Measurements from ENCODE around the gene OPTC.

The OPTC gene

DNA sequence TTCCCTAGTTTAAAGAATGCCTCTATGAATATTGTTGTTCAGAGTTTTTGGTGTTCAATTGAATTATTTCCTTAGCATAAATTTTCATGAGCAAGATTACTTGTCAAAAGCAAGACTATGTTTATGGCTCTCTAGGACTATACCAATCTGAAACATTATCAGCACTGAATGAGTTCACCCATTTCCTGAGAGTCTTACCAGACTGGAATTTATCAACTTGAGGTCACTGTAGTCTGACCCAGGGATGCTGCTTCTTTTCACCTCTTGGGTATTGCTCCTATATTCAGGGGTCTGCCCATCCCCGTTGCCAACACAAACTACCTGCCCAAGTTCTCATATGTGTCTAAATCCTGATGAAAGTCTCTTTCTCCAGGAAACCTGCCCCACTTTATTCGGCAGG lies 42.6 kb downstream of the OPTC start:
- no peak for DNase-seq (ENCODE audit: low read depth in 2 of 2)

DNA sequence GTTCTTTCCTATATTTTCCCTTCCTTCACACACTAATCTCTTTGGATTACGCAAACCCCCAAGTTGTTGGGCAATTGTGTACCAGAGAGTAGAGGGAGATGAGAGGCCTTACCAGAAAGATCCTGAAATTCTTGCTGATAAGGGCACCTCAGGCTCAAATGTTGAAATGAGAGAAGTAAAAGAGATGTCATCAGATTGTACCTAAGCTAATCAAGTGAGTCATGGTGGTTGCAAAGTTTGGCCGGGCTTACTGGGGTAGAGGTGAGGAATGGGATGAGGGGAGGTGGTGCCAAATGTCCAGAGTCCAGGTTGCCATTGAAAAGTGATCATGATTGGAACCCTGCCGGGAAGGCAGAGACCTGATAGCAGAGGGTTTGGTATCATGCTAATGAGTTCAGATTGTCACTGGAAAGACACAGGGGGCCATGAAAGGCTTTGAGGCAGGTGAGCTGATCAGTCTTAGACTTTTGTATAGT lies 43.1 kb downstream of the OPTC start:
- DNase-seq (ENCODE audit: low read depth in 2 of 2): no peak

DNA sequence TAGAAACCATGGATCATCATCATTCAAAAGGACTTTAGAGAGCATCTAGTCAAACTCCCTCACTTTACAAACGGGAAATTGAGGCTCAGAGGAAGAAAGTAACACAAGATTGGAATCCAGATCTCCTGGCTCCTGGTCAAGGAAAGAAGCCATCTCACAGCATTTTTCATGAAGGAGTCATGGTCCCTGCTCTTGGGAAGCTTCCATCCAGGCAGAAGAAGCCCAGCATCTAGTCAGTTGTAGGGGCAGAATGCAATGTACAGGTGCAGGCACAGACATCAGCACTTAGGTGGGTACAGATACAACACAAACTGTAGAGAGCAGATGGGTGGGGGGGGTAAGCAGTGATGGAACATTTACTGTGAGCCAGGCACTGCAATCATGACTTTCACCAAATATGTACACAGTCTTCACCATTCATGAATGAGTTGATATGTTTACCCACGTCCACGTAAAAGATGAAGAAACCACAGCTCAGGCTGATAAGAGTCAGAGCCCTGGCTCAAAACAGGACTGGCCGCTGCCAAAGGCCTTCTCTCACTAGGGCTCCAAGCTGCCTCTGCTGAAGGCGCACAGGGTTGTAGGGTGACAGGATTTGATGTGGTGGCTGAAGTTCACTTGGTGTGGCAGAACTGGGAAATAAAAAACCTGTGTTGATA lies 44.0 kb downstream of the OPTC start:
- no peak for DNase-seq (ENCODE audit: low read depth in 2 of 2)

DNA sequence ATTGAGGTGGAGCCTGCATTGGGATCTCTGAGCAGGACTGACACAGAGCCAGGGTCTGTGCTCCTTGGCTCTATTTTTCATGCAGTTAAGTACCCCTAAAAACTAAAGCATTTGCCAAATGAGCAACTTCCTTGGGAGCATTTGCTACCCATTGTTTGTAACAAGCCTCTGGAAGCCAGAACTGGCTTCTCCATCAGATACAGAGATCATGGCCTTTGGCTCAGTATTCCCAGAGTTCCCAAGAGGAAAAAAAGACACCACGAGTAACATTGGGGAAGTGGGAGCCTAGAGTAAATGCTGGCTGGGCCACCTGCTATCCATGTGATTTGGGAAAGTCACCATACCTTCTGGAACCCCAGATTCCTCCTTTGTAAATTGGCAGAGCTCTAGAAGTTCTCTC lies 44.8 kb downstream of the OPTC start:
- no peak for DNase-seq (ENCODE audit: low read depth in 2 of 2)

DNA sequence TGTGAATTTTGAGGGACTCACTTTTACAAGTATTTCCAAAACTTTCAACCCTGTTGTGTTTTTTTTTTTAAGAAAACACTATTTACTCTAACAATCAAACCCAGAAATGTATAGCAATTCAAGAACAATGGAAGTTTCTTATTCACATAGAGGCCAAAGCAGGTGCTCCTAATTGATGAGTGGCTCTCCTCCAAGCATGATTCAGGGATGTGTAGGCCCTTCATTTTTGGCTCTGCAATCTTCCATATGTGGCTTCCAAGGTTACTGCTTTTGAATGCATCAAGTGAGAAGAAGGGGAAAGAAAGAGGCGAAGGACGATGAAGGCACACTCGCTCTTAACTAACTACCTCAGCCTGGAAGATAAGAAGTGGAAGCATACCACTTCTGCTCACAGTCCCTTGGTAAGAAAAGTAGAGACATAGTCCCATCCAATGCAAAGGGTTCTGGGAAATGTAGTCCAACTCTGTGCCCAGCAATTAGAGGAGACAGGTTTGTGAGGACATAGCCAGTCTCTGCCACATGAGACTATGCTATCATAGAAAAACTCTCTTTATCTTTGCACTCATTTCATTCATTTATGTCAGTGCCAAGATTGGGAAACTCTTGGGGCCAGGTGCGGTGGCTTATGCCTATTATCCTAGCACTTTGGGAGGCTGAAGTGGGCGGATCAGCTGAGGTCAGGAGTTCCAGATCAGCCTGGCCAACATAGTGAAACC lies 46.0 kb downstream of the OPTC start:
- no peak for DNase-seq (ENCODE audit: low read depth in 2 of 2)

DNA sequence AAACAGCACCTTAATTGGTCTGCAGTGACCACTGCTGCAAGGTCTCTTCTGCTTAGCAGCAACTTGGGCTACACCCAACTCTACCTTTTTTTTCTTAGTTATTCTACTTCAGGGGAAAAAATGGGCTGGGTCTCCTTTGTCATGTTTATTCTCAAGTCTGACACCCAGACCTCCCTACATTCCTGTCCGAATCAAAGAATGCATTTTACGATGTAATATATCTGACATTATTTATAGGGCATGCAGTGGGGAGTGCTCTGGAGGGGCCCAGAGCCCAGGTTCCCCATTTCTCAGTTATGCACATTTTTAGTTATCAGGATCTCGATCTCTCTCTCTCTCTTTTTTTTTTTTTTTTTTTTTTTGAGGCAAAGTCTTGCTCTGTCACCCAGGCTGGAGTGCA lies 50.5 kb downstream of the OPTC start:
- DNase-seq (ENCODE audit: low read depth in 2 of 2): no peak

DNA sequence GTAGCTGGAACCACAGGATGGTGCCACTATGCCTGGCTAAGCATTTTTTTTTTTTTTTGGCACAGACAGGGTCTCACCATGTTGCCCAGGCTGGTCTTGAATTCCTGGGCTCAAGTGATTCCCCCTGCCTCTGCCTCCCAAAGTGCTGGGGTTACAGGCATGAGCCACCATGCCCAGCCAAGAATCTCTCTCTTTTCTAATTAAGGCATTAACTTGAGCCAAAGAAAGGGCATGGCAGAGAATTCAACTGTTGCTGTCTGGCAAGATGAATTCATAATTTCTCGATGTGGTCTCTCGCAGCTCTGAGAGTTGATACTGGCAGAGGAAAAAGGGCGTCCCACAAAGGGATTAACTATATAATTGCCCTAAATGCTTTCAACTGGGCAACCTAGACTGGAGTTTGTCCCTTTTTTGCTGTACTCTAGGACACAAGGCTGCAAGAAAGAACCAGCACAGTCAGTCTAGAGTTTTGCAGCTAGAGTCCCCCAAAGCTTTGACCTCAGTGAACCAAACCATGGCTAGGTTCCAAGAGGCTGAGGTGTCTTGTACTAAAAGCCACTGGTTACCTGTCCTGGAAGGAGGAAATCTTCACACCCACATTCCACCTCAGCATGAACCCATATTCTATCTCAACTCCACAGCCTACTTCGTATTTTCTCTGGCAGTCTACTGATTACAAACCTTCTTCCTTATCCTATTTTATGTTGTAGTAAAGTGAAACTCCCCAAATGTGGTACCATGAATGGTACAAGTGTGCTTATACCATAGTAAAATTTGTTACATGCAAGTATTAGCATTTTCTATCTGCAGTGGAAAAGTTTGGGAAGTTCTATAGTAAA lies 51.2 kb downstream of the OPTC start:
- DNase-seq (ENCODE audit: low read depth in 2 of 2): no peak

DNA sequence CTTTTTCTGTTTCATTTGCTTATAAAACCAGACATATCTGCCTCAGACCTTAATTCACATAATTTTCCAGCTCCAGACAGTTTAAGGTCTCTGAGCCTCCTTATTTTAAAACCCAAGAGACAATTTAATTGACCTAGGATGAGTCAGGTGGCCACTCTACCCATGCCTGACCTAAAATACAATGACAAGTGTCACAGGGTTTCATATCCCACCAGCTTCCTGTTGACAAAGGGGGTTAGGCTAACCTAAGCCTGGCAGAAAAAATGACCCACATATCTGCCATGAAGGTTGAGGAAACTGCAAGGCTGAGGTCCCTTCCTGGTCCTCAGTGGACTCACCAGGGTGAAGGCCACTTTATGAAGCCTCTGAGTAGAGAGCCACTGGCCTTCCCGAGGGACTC lies 52.3 kb downstream of the OPTC start:
- DNase-seq (ENCODE audit: low read depth in 2 of 2): no peak

DNA sequence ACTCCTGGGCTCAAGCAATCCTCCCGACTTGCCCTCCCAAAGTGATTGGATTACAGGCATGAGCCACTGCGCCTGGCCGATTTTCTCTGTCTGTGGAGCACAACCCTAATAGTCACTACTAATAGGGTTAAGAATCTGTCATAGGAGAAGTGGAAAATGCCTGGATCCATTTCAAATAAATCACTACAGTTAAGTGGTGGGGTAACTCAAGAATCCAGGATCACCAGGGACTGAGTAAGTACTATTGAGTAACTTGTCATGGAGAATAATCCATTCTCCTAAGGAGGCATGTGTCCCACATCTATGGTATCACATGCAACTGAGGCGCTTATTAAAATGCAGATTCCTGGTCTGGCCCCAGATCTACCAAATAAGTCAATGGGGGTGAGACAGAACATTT lies 53.2 kb downstream of the OPTC start:
- no peak for DNase-seq (ENCODE audit: low read depth in 2 of 2)

DNA sequence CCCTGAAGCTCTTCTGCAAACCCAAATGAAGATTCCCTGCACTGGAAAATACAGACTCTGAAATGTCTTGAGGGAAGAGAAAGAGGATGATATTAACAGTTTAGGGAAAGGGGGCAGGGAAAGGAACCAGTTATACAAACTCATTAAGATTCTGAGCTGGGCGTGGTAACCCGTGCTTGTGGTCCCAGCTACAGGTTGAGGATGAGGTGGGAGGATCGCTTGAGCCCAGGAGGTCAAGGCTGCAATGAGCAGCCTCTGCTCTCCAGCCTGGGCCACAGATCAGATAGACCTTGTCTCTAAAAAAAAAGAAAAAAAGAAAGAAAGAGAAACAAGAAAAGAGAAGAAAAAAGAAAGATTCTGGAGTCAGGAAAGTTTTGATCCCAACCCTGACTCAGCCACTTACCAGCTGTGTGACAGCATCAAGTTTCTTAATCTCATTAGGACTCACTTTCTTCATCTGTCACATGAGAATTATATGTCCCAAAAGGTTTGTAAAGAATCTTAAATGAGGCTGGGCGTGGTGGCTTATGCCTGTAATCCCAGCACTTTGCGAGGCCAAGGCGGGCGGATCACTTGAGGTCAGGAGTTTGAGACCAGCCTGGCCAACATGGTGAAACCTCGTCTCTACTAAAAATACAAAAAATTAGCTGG lies 53.9 kb downstream of the OPTC start:
- no peak for DNase-seq (ENCODE audit: low read depth in 2 of 2)

DNA sequence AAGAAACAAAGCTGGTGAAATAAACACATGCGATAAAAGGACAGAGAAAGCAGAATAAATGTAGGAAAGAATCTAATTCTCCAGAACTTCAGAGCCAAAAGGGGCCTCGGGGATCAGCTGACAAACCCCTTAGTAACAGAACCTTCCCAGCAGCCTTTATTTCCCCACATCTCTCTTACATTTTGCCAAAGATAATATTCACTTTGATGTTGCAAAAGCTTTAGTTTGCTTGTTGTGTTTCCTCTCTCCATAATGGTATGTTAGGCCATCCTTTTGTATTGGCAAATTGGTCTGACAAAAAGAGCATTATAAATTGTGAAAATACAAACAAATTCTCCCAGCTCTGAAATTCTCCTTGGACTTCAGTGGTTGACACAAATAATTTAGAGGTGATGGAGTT lies 54.9 kb downstream of the OPTC start:
- no peak for DNase-seq (ENCODE audit: low read depth in 2 of 2)

DNA sequence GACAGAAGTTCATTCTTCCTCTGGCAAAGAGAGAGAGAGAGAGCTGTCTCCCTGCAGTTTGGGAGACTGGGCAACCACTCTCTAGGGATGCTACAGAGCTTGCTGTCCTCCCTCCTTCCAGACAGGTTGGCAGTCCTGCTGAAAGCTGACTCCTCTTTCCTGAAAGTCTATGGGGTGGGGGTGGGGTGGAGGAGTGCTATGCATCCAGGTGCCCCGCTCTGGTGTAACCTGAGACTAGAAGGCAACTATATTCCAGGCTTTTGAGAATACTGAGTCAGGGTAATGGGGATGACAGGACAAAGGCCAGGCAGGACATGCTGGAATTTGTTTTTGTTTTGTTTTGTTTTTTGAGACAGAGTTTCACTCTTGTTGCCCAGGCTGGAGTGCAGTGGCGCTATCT lies 55.4 kb downstream of the OPTC start:
- DNase-seq (ENCODE audit: low read depth in 2 of 2): no peak

DNA sequence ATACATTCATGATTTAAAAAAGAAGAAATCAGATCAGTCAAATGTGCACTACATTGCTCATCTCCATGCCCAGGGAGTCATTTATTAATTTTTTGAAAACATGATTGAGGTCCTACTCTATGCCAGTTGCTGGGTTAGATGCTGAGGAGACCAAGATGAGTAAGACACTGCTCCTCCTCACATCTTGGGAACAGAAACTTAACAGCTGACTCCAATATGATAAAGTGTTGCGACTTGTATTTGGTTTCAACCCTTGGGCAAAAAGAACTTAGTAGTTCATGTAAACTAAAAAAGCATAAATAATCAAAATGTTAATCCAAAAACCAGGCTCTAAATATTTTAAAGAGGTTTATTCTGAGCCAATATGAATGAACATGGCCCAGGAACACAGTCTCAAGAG lies 56.9 kb downstream of the OPTC start:
- no peak for DNase-seq (ENCODE audit: low read depth in 2 of 2)

DNA sequence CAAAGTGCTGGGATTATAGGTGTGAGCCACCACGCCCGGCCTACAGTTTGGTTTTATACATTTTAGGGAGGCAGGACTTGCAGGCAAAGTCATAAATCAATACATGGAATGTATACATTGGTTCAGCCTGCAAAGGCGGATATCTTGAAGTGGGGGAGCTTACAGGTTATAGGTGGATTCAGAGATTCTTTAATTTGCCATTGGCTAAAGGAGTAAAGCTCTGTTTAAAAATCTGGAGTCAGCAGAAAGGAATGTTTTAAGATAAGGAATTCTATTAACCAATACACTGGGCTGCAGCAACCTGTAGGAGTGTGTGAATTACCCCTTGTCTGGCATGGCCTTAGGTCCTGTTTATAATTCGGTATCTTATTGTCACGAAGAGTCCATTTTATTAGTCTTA lies 57.6 kb downstream of the OPTC start:
- DNase-seq (ENCODE audit: low read depth in 2 of 2): no peak

DNA sequence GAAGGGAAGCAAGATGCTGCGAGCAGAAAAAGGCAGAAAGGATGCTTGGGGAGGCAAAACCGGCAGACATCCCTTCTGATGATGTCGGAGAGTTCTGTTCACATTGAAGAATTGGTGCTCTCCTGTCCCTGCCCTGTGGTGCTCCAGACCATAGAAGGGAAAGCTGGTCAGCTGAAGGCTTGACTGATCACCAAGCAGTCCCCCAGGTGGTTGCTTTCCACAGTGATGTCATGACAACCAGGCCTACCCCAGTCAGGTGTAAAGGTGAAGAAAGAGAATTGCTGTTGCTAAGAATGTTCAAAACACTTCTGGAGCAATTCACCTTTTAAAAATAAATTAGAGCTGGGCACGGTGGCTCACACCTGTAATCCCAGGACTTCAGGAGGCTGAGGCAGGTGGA lies 59.5 kb downstream of the OPTC start:
- DNase-seq (ENCODE audit: low read depth in 2 of 2): no peak

DNA sequence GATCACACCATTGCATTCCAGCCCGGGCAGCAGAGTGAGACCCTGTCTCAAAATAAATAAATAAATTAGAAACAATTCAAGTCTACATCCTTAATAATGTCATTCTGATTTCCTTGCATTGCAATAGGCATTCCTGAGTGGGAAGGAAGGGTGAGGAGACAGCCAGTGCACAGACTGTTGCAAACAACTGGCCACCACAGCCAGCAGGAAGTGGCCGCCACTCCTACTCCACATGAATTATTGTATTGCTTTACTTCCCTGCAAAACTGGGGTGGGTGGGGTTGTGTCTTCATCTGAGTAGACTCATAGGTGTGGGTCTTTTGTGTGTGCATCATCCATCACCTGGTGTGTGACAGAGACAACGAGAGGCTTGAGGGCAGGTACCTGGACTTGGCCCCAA lies 60.1 kb downstream of the OPTC start:
- no peak for DNase-seq (ENCODE audit: low read depth in 2 of 2)

DNA sequence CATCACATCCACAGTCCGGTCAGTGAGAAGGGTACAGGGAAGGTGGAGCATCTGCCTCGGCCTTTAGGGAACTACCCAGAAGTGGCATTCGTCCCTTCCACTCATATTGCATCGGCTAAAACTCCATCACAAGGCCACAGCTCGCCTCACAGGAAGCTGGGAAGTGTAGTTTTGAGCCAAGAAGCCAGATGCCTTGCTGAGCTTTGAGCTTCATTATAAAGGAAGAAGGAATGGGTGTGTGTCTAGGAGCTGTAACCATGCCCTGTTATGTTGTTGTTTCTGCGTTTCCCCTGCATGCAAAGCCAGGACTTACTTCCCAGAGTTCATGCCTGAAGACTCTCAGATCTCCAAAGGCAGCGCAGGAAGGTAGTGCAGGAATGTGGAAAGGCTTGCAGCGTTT lies 61.1 kb downstream of the OPTC start:
- no peak for DNase-seq (ENCODE audit: low read depth in 2 of 2)

DNA sequence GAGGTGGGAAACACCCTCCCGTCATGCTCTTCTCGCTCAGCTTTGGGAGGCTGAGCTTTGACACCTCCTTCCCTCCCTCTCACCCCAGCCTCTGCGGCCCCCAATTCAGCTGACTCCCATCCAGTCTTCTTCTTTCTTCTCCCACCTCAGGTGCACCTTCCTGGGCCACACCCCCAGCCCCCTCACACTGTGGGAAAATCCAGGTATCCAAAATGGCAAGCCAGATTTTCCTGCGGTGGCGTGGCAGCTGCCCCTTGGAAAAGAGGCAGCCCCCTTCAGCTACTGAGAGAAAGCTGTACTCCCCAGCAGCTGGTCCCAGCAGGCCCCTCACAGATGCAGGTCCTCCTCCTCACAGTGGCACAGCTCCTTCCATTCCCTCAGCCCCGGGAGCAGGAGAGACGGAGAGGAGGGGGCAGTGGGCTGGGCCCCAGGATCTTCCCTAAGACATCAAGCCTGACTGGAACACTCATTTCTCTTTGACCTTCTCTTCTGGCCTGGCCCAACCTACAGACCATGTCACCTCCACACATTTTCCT lies 61.6 kb downstream of the OPTC start:
- DNase-seq (ENCODE audit: low read depth in 2 of 2): no peak

DNA sequence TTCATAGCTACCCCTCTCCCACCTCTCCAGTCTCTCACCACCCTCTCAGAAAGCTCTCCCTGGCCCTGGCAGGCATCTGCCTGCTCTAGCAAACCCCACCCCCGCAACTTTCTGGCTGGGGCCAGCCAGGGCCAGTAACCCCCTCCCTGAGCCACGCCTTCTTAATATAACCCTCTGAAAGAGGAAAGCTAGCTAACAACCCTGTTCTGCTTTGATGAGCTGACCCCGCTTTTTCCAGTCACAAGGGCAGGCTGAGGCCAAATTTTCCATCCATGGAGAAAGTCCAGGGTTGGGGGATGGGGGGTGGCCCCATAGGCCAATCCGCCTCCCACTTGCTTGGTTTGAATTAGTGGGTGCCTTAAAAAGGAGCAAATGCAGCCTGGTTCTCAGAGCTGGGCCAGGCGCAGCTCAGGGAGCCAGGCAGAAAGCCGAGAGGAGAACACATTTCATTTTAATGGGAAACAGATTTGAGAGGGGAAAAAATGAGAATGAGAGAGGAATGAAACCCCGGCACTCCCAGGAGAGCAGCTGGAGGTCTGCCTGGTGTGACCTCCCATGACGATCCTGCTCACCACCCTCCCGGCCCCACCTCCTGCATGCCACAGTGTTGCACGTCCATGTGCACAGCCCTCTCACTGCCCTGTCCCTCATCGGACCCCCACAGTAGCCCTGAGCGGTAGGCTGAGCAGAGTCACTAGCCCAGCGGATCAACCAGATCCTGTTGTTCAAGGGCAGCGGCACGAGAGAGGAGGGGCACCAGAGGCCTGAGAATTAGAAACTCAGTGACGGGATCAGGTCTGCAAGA lies 62.3 kb downstream of the OPTC start:
- DNase-seq (ENCODE audit: low read depth in 2 of 2): no peak

DNA sequence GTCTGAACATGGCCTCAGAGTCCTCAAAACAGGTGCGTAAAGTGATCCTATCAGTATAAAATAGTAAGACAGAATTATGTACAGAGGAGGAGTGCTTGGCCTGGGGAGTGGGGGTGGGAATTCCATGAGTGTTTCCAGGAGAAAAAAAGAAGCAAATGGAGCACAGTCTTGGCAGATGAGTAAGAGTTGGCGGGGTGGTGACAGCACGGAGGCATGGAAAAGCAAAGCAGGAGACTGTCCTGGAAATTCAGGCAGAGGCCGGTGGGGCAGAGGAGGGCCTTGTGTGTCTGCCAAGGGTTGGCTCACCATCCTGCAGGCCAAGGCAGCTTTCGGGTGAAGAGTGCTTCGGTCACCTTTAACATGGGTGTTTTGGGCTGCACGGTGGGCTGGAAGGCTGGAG lies 63.4 kb downstream of the OPTC start:
- DNase-seq (ENCODE audit: low read depth in 2 of 2): no peak

DNA sequence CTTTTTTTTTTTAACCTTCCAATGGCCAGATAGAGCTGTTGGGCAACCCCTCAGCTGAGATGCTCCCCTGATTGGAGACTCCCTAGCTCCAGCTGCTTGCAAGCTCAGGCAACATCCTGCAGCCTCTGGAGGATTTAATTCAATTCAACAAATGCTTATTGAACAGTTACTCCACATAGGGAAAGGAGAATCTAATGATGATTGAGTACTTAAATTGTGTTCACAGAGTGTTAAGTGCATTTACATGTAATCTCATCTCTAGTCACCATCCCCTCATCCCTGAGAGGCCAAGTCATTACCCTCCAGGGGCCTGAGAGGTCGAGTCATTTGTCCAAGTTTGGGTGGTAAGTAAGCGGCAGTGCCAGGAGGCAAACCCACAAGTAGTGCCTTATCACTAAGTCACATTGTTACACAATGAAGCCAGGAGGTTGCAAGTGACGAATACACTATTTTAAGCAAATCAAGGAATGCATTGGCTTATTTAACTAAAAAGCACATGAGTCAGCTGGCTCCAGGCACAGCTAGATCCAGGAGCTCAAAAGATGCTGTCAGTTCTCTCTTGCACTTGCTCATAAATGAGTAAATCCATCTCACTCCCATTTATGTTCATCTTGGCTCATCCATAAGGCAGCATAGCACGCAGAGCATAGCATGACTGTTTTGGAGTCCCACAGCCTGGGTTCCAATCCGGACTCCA lies 64.3 kb downstream of the OPTC start:
- DNase-seq (ENCODE audit: low read depth in 2 of 2): no peak
